Measurements from ENCODE around the gene FBXO46. TPM values are rescaled to one million over a fixed set of nuclear protein-coding genes. Genes with fewer than 3 reads are reported as not detected.
A peak's percentile ranks its signal among the peaks of the same experiment; 100 is the strongest.

The FBXO46 gene
- total and polyA plus RNA-seq, 2 of the 4 experiments (the other 2 are of a cell fraction): 3.0 to 6.8 TPM

- Histone ChIP-seq H3K4me1 (ENCODE audit: control insufficient read depth, insufficient read depth, low read length) (no peaks in the 10 kb centered on the region), H2BK20ac (ENCODE audit: low read depth, low read length) (no peak overlapping the region), H3K9me3 (ENCODE audit: control insufficient read depth, insufficient read depth, low read length) (no peaks in the 10 kb centered on the region), H2BK15ac (ENCODE audit: low read depth, low read length) (no peak overlapping the region), H3K79me1 (ENCODE audit: low read depth in 1 of 2, low read length in 2 of 2) (no peaks in the 10 kb centered on the region), H2BK5ac (ENCODE audit: low read depth, low read length, poor library complexity, severe bottlenecking) (no peak overlapping the region), H3K4me2 (ENCODE audit: low read depth, low read length) (no peak overlapping the region), H2AK9ac (replicated peaks; ENCODE audit: low read depth, low read length, poor library complexity) (no peak overlapping the region), H3K18ac (ENCODE audit: low read depth, low read length) (no peak overlapping the region), H3K9me1 (ENCODE audit: insufficient read depth, low read length) (no peaks in the 10 kb centered on the region), H3K4me3 (ENCODE audit: insufficient read depth, low read depth, low read length) (no peak overlapping the region), H3K4ac (ENCODE audit: low read depth, low read length) (no peak overlapping the region), H3K9ac (ENCODE audit: low read depth, low read length) (no peak overlapping the region), H2BK120ac (ENCODE audit: low read depth, low read length) (no peak overlapping the region), H3K27ac (ENCODE audit: insufficient read depth, low read length) (no peak overlapping the region), H4K20me1 (ENCODE audit: insufficient read depth, low read length) (no peaks in the 10 kb centered on the region), H4K8ac (ENCODE audit: low read depth in 2 of 2, low read length in 2 of 2) (no peak overlapping the region), H4K5ac (ENCODE audit: low read depth, low read length) (no peak overlapping the region), H3K14ac (replicated peaks; ENCODE audit: low read depth, low read length) (no peak overlapping the region), H2AK5ac (ENCODE audit: low read depth, low read length) (no peak overlapping the region), H4K91ac (ENCODE audit: insufficient read depth, low read depth, low read length) (no peak overlapping the region), H2AFZ (replicated peaks; ENCODE audit: low read length, poor library complexity) (peak overlapping the region; percentile 53), H3K23ac (ENCODE audit: low read depth, low read length) (no peak overlapping the region), H3K56ac (ENCODE audit: extremely low read depth, insufficient read depth, low read length) (no peak overlapping the region), H3K27me3 (ENCODE audit: control insufficient read depth, insufficient read depth, low read length) (no peaks in the 10 kb centered on the region), H3K36me3 (ENCODE audit: control insufficient read depth, insufficient read depth, low read length) (no peaks in the 10 kb centered on the region)
- in situ Hi-C loops (cut with MboI; ENCODE audit: low sequenced_read_pairs): no loop called here
- dilution Hi-C loops (cut with HindIII; ENCODE audit: low sequenced_read_pairs, unreplicated experiment): no loop called here
- intact Hi-C loops (cut with micrococcal nuclease): no loop called here
- ChIA-PET POLR2A (ENCODE audit: unreplicated experiment) (interaction anchor here (0.6 kb wide), 1 partner anchor 39 kb away, joined by 3 read pairs; no protein-coding TSS in a partner anchor), CTCF (interaction anchor here (0.6 kb wide), 1 partner anchor 81 kb away, joined by 3 read pairs; no protein-coding TSS in a partner anchor)
- BruUV-seq (replicated peaks): no TSS peak
- DNase-seq (no peak), ATAC-seq (ENCODE audit: low read depth) (no peak)
- WGBS, 2 experiments (ENCODE audit: extremely low coverage in 2 of 2, insufficient read length in 1 of 2): 53% methylated on average over 4 of the region's 6 CpGs; no CpG with 5 or more reads in 1 of the 2 experiments
- TF ChIP-seq CTCF (conservative IDR thresholded peaks at IDR 0.05; ENCODE audit: low read depth, low read length): 0 out of 2 replicates have a peak, but pooled peaks have one; percentile 13
- no peak for TF ChIP-seq BHLHE40 (IDR thresholded peaks at IDR 0.05; ENCODE audit: low read depth, low read length)
- no peak for TF ChIP-seq SMC3 (IDR thresholded peaks at IDR 0.05; ENCODE audit: low read depth, low read length)
Measured at GRCh38 chr19:45753548-45753947, 22.9 kb upstream of the FBXO46 start.

Data from IMR-90 (cell line).